GM23338 (cell line): Measurements from ENCODE around the gene ALG5.

Experiments used
- CREB1 ChIP-seq: fragments of 250-450 bp; sonication (Bioruptor Pico); IDR thresholded peaks from 2 replicates; pipeline ENCODE4 v1.5.0; 2020; ENCODE audit warnings: low read depth, mild to moderate bottlenecking, moderate library complexity
- CTCF ChIP-seq, 2 experiments: fragments of 200-600 bp in 1 of 2; sonication (generic) in 1 of 2; conservative IDR thresholded peaks; 2 replicates each; pipeline versions ENCODE4 v1.5.1 to v1.6.1; 2016 to 2017; ENCODE audit warnings: antibody characterized with exemption in 2 of 2, low read depth in 2 of 2, mild to moderate bottlenecking in 2 of 2, moderate library complexity in 1 of 2
- EZH2 ChIP-seq: fragments of 200-600 bp; sonication (generic); IDR thresholded peaks from one replicate; pipeline ENCODE4 v1.8.0; 2017; ENCODE audit warnings: antibody characterized with exemption, mild to moderate bottlenecking, low read depth; ENCODE audit not compliant: unreplicated experiment
- EZH2phosphoT487 ChIP-seq: fragments of 200-600 bp; sonication (generic); IDR thresholded peaks from one replicate; pipeline ENCODE4 v1.8.1; 2018; ENCODE audit warnings: antibody characterized with exemption; ENCODE audit not compliant: unreplicated experiment
- JUNB ChIP-seq: IDR thresholded peaks from one replicate; pipeline ENCODE4 v1.6.1; 2016; ENCODE audit warnings: antibody characterized with exemption; ENCODE audit not compliant: unreplicated experiment
- POLR2AphosphoS5 ChIP-seq: IDR thresholded peaks from 2 replicates; pipeline ENCODE4 v1.6.1; 2016; ENCODE audit warnings: antibody characterized with exemption, low read depth
- STAT1 ChIP-seq: IDR thresholded peaks from one replicate; pipeline ENCODE4 v1.6.1; 2016; ENCODE audit warnings: antibody characterized with exemption; ENCODE audit not compliant: unreplicated experiment
- ZNF114 ChIP-seq: fragments of 250-450 bp; sonication (Bioruptor Pico); IDR thresholded peaks from 2 replicates; pipeline ENCODE4 v1.5.0; 2020; ENCODE audit warnings: mild to moderate bottlenecking, moderate library complexity
- TF ChIP-seq, protein P1 (sequence below): IDR thresholded peaks from one replicate; pipeline ENCODE4 v1.6.1; 2018; ENCODE audit warnings: antibody characterized with exemption; ENCODE audit not compliant: unreplicated experiment

GRCh38 chr13:36917311-36917710 lies 81.8 kb downstream of the ALG5 start:
- TF ChIP-seq, protein P1, sequence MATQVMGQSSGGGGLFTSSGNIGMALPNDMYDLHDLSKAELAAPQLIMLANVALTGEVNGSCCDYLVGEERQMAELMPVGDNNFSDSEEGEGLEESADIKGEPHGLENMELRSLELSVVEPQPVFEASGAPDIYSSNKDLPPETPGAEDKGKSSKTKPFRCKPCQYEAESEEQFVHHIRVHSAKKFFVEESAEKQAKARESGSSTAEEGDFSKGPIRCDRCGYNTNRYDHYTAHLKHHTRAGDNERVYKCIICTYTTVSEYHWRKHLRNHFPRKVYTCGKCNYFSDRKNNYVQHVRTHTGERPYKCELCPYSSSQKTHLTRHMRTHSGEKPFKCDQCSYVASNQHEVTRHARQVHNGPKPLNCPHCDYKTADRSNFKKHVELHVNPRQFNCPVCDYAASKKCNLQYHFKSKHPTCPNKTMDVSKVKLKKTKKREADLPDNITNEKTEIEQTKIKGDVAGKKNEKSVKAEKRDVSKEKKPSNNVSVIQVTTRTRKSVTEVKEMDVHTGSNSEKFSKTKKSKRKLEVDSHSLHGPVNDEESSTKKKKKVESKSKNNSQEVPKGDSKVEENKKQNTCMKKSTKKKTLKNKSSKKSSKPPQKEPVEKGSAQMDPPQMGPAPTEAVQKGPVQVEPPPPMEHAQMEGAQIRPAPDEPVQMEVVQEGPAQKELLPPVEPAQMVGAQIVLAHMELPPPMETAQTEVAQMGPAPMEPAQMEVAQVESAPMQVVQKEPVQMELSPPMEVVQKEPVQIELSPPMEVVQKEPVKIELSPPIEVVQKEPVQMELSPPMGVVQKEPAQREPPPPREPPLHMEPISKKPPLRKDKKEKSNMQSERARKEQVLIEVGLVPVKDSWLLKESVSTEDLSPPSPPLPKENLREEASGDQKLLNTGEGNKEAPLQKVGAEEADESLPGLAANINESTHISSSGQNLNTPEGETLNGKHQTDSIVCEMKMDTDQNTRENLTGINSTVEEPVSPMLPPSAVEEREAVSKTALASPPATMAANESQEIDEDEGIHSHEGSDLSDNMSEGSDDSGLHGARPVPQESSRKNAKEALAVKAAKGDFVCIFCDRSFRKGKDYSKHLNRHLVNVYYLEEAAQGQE = no peak
- TF ChIP-seq CTCF (conservative IDR thresholded peaks at IDR 0.05; ENCODE audit: low read depth in 2 of 2) = no peak
- no peak for TF ChIP-seq POLR2AphosphoS5
- no peak for TF ChIP-seq EZH2
- no peak for TF ChIP-seq STAT1
- TF ChIP-seq CREB1 = no peak
- no peak for TF ChIP-seq EZH2phosphoT487
- no peak for TF ChIP-seq ZNF114
- no peak for TF ChIP-seq JUNB
